ENCODE measurements around the gene ANAPC13. TPM values are rescaled to one million over a fixed set of nuclear protein-coding genes. Genes with fewer than 3 reads are reported as not detected.

Gene ANAPC13
- total RNA-seq, 8 experiments from 2014 or later, result 61.5 to 124 (median 103) TPM

- WGBS, 10 experiments, result 83 to 100% (median 92%) methylated on average over 1 of the region's 1 CpG; no CpG with 5 or more reads in 6 of the 10 experiments
Measured at GRCh38 chr3:134441321-134441720, 44.5 kb downstream of the ANAPC13 start.

GRCh38 chr3:134437211-134437752, 48.5 kb downstream of the ANAPC13 start:
- in situ Hi-C loops (cut with MboI; ENCODE audit: low pct_unique_long_range_greater_than_20kb in 2 of 9, low sequenced_read_pairs in 9 of 9, unreplicated experiment in 9 of 9), result no loop called here
- WGBS, 10 experiments, result 40 to 100% (median 74%) methylated on average over 1 to 3 of the region's 3 CpGs; no CpG with 5 or more reads in 2 of the 10 experiments
- no peak overlapping the region for H3K27ac ChIP-seq
- H3K4me3 ChIP-seq, result no peak overlapping the region
- H3K4me1 ChIP-seq (replicated peaks in 1 of 2), result no peaks in the 10 kb centered on the region
- ATAC-seq (replicated peaks in 6 of 8), result no peak

More at GRCh38 chr3:134441321-134441720, 44.5 kb downstream of the ANAPC13 start:
- H3K4me1 ChIP-seq (replicated peaks in 1 of 2), result no peaks in the 10 kb centered on the region
- in situ Hi-C loops (cut with MboI; ENCODE audit: low pct_unique_long_range_greater_than_20kb in 2 of 9, low sequenced_read_pairs in 9 of 9, unreplicated experiment in 9 of 9), result no loop called here
- H3K27ac ChIP-seq, result no peak overlapping the region
- no peak overlapping the region for H3K4me3 ChIP-seq
- ATAC-seq (replicated peaks in 6 of 8), result no peak

- in situ Hi-C loops (cut with MboI; ENCODE audit: low pct_unique_long_range_greater_than_20kb in 2 of 9, low sequenced_read_pairs in 9 of 9, unreplicated experiment in 9 of 9), result no loop called here
- Histone ChIP-seq H3K4me1 (replicated peaks in 1 of 2) (peaks cover 0 to 3% of the 10 kb centered on the region in 2 donors), H3K4me3 (no peak overlapping the region), H3K27ac (no peak overlapping the region)
- 40 to 93% (median 79%) methylated on average over 1 to 3 of the region's 3 CpGs; no CpG with 5 or more reads in 4 of the 10 experiments for WGBS, 10 experiments
- no peak for ATAC-seq (replicated peaks in 6 of 8)
Measured at GRCh38 chr3:134432236-134432635, 53.5 kb downstream of the ANAPC13 start.

- 20 to 63% (median 51%) methylated on average over 1 to 4 of the region's 4 CpGs for WGBS, 10 experiments
- Histone ChIP-seq H3K4me1 (replicated peaks in 1 of 2) (peaks cover 0 to 4% of the 10 kb centered on the region in 2 donors), H3K27ac (no peak overlapping the region), H3K4me3 (no peak overlapping the region)
- in situ Hi-C loops (cut with MboI; ENCODE audit: low pct_unique_long_range_greater_than_20kb in 2 of 9, low sequenced_read_pairs in 9 of 9, unreplicated experiment in 9 of 9), result no loop called here
- no peak for ATAC-seq (replicated peaks in 6 of 8)
Measured at GRCh38 chr3:134430950-134431445, 54.8 kb downstream of the ANAPC13 start.

- Histone ChIP-seq H3K4me3 (no peak overlapping the region), H3K27ac (no peak overlapping the region), H3K4me1 (replicated peaks in 1 of 2) (peaks cover 0 to 4% of the 10 kb centered on the region in 2 donors)
- in situ Hi-C loops (cut with MboI; ENCODE audit: low pct_unique_long_range_greater_than_20kb in 2 of 9, low sequenced_read_pairs in 9 of 9, unreplicated experiment in 9 of 9), result no loop called here
- no peak for ATAC-seq (replicated peaks in 6 of 8)
- WGBS, 10 experiments, result 45 to 100% (median 93%) methylated on average over 1 to 4 of the region's 4 CpGs; no CpG with 5 or more reads in 3 of the 10 experiments
Measured at GRCh38 chr3:134430174-134430573, 55.6 kb downstream of the ANAPC13 start.

GRCh38 chr3:134428401-134428800, 57.4 kb downstream of the ANAPC13 start:
- Histone ChIP-seq H3K4me1 (replicated peaks in 1 of 2) (peaks cover 0 to 4% of the 10 kb centered on the region in 2 donors), H3K4me3 (no peak overlapping the region), H3K27ac (no peak overlapping the region)
- WGBS, 10 experiments, result 52 to 100% (median 73%) methylated on average over 1 to 3 of the region's 4 CpGs; no CpG with 5 or more reads in 5 of the 10 experiments
- ATAC-seq (replicated peaks in 6 of 8), result no peak
- in situ Hi-C loops (cut with MboI; ENCODE audit: low pct_unique_long_range_greater_than_20kb in 2 of 9, low sequenced_read_pairs in 9 of 9, unreplicated experiment in 9 of 9), result no loop called here

Other genes starting within 250 kb of the ANAPC13 start
- gene RYK, start 235.1 kb downstream of the ANAPC13 start, total RNA-seq, result 10 to 100 TPM; 30.8 to 91.7 (median 50.1) TPM
- 10 to 100 TPM; 20.7 to 57.9 (median 43.3) TPM for gene AMOTL2, start 111.5 kb downstream of the ANAPC13 start, total RNA-seq
- 10 to 100 TPM; 25.0 to 43.9 (median 29.9) TPM for gene CEP63, start 72 bp upstream of the ANAPC13 start, total RNA-seq
- gene KY, start 165.0 kb upstream of the ANAPC13 start, total RNA-seq, result 1 to 10 TPM in 3 of 8 experiments, under 1 TPM in 4, not detected in 1; 0.17 to 1.4 (median 0.71) TPM

Measured in motor neuron (in vitro differentiated cells).